IMR-90 (cell line): ENCODE measurements around the gene EYS. TPM values are rescaled to one million over a fixed set of nuclear protein-coding genes. Genes with fewer than 3 reads are reported as not detected.

Experiments
- ATAC-seq: fragments of 200-7000 bp; cut with Tn5 transposase; 2 replicates; pipeline ENCODE4 v1.9.1; 2020; ENCODE audit warnings: low read depth, mild to moderate bottlenecking, moderate library complexity
- BruUV-seq: library from RNA; stranded (reverse); fragments of 400-500 nt; replicated peaks from 2 replicates; lab custom pipeline; 2021; lab: Mats Ljungman, UMichigan
- CTCF ChIA-PET: fragments of 300-600 bp; formaldehyde crosslinking; extraction: SDS; loops from one replicate; lab custom pipeline; 2021; ENCODE audit warnings: antibody characterized with exemption; lab: Yijun Ruan, JAX
- POLR2A ChIA-PET: fragments of 300-600 bp; sonication (Branson Sonifier 250); formaldehyde crosslinking; loops from one replicate; lab custom pipeline; 2022; ENCODE audit warnings: antibody characterized with exemption; ENCODE audit not compliant: unreplicated experiment; lab: Charles Lee
- DNase-seq: peaks from one replicate; pipeline ENCODE4 v3.0.0; 2013
- H2AFZ ChIP-seq: replicated peaks from 2 replicates; pipeline ENCODE3; 2013; ENCODE audit warnings: low read length, mild to moderate bottlenecking; ENCODE audit not compliant: poor library complexity
- H2AK5ac ChIP-seq: 2 replicates; pipeline ENCODE4 v1.6.1; 2013; ENCODE audit warnings: low read depth, low read length, inconsistent platforms
- H2AK9ac ChIP-seq: replicated peaks from 2 replicates; pipeline ENCODE3; 2013; ENCODE audit warnings: mild to moderate bottlenecking, low read depth, low read length, moderate library complexity; ENCODE audit not compliant: poor library complexity
- H2BK120ac ChIP-seq: 2 replicates; pipeline ENCODE4 v1.6.1; 2013; ENCODE audit warnings: low read depth, low read length, inconsistent platforms
- H2BK15ac ChIP-seq: 3 replicates; pipeline ENCODE4 v1.6.1; 2013; ENCODE audit warnings: low read depth, low read length, inconsistent platforms
- H2BK20ac ChIP-seq: 2 replicates; pipeline ENCODE4 v1.6.1; 2013; ENCODE audit warnings: low read depth, mild to moderate bottlenecking, inconsistent platforms, low read length, moderate library complexity
- H2BK5ac ChIP-seq: 2 replicates; pipeline ENCODE4 v1.6.1; 2013; ENCODE audit warnings: mild to moderate bottlenecking, low read depth, low read length, inconsistent platforms; ENCODE audit not compliant: poor library complexity, severe bottlenecking
- H3K14ac ChIP-seq: replicated peaks from 2 replicates; pipeline ENCODE4 v1.6.1; 2013; ENCODE audit warnings: low read depth, low read length, inconsistent platforms
- H3K18ac ChIP-seq: 2 replicates; pipeline ENCODE4 v1.6.1; 2013; ENCODE audit warnings: low read depth, low read length, control low read depth
- H3K23ac ChIP-seq: 2 replicates; pipeline ENCODE4 v1.6.1; 2013; ENCODE audit warnings: low read depth, low read length, inconsistent platforms
- H3K27ac ChIP-seq: 2 replicates; pipeline ENCODE4 v1.5.1; 2013; ENCODE audit warnings: mild to moderate bottlenecking, control low read depth, low read length; ENCODE audit not compliant: insufficient read depth
- H3K27me3 ChIP-seq: 2 replicates; pipeline ENCODE4 v1.6.1; 2013; ENCODE audit warnings: low read length; ENCODE audit not compliant: control insufficient read depth, insufficient read depth
- H3K36me3 ChIP-seq: 2 replicates; pipeline ENCODE4 v1.6.1; 2013; ENCODE audit warnings: low read length, mixed read lengths; ENCODE audit not compliant: control insufficient read depth, insufficient read depth
- H3K4ac ChIP-seq: 2 replicates; pipeline ENCODE4 v1.6.1; 2013; ENCODE audit warnings: low read depth, low read length, inconsistent platforms
- H3K4me1 ChIP-seq: 2 replicates; pipeline ENCODE4 v1.6.1; 2013; ENCODE audit warnings: low read length, mixed read lengths; ENCODE audit not compliant: control insufficient read depth, insufficient read depth
- H3K4me2 ChIP-seq: 2 replicates; pipeline ENCODE4 v1.6.1; 2013; ENCODE audit warnings: low read depth, mild to moderate bottlenecking, control low read depth, low read length, moderate library complexity
- H3K4me3 ChIP-seq: 2 replicates; pipeline ENCODE4 v1.5.1; 2013; ENCODE audit warnings: low read depth, mild to moderate bottlenecking, control low read depth, low read length, moderate library complexity; ENCODE audit not compliant: insufficient read depth
- H3K56ac ChIP-seq: 2 replicates; pipeline ENCODE4 v1.6.1; 2013; ENCODE audit warnings: low read length, inconsistent platforms; ENCODE audit not compliant: insufficient read depth; ENCODE audit errors: extremely low read depth
- H3K79me1 ChIP-seq, 2 experiments: 2 replicates each; pipeline ENCODE4 v1.6.1; 2013; ENCODE audit warnings: low read length in 2 of 2, inconsistent platforms in 1 of 2, low read depth in 1 of 2
- H3K9ac ChIP-seq: 2 replicates; pipeline ENCODE4 v1.6.1; 2013; ENCODE audit warnings: low read depth, low read length, control low read depth
- H3K9me1 ChIP-seq: 2 replicates; pipeline ENCODE4 v1.6.1; 2013; ENCODE audit warnings: low read length, inconsistent platforms; ENCODE audit not compliant: insufficient read depth
- H3K9me3 ChIP-seq: 2 replicates; pipeline ENCODE4 v1.6.1; 2013; ENCODE audit warnings: low read length; ENCODE audit not compliant: control insufficient read depth, insufficient read depth
- H4K20me1 ChIP-seq: 2 replicates; pipeline ENCODE4 v1.6.1; 2013; ENCODE audit warnings: low read length, inconsistent platforms; ENCODE audit not compliant: insufficient read depth
- H4K5ac ChIP-seq: 2 replicates; pipeline ENCODE4 v1.6.1; 2013; ENCODE audit warnings: mild to moderate bottlenecking, low read depth, low read length, control low read depth
- H4K8ac ChIP-seq, 2 experiments: 2 replicates each; pipeline ENCODE4 v1.6.1; 2013; ENCODE audit warnings: low read depth in 2 of 2, low read length in 2 of 2, control low read depth in 1 of 2, inconsistent platforms in 1 of 2
- H4K91ac ChIP-seq: 2 replicates; pipeline ENCODE4 v1.6.1; 2013; ENCODE audit warnings: low read depth, low read length, inconsistent platforms; ENCODE audit not compliant: insufficient read depth
- BHLHE40 ChIP-seq: fragments of 150-350 bp; IDR thresholded peaks from 2 replicates; pipeline ENCODE4 v1.6.1; 2016; ENCODE audit warnings: mild to moderate bottlenecking, low read depth, low read length
- CEBPB ChIP-seq: IDR thresholded peaks from 2 replicates; pipeline ENCODE4 v1.6.1; 2012; ENCODE audit warnings: low read depth, low read length, improper control_type of control experiment
- CHD1 ChIP-seq: IDR thresholded peaks from 2 replicates; pipeline ENCODE4 v1.6.1; 2012; ENCODE audit warnings: low read depth, low read length, improper control_type of control experiment
- FOS ChIP-seq: fragments of 150-350 bp; IDR thresholded peaks from 2 replicates; pipeline ENCODE4 v1.6.1; 2016; ENCODE audit warnings: low read depth, low read length
- MAFK ChIP-seq: IDR thresholded peaks from 2 replicates; pipeline ENCODE4 v1.6.1; 2012; ENCODE audit warnings: low read depth, low read length, improper control_type of control experiment
- MAZ ChIP-seq: IDR thresholded peaks from 2 replicates; pipeline ENCODE4 v1.6.1; 2012; ENCODE audit warnings: low read depth, mild to moderate bottlenecking, low read length, improper control_type of control experiment, moderate library complexity, borderline replicate concordance
- MXI1 ChIP-seq: IDR thresholded peaks from 2 replicates; pipeline ENCODE4 v1.6.1; 2012; ENCODE audit warnings: low read depth, mild to moderate bottlenecking, low read length, moderate library complexity, borderline replicate concordance
- NFE2L2 ChIP-seq: fragments of 150-350 bp; IDR thresholded peaks from 2 replicates; pipeline ENCODE4 v1.6.1; 2016; ENCODE audit warnings: low read depth, mild to moderate bottlenecking, low read length
- POLR2A ChIP-seq: IDR thresholded peaks from 2 replicates; pipeline ENCODE4 v1.6.1; 2012; ENCODE audit warnings: mild to moderate bottlenecking, low read depth, low read length
- RAD21 ChIP-seq: IDR thresholded peaks from 2 replicates; pipeline ENCODE4 v1.6.1; 2012; ENCODE audit warnings: low read length, improper control_type of control experiment
- RCOR1 ChIP-seq: IDR thresholded peaks from 2 replicates; pipeline ENCODE4 v1.6.1; 2012; ENCODE audit warnings: mild to moderate bottlenecking, low read length, improper control_type of control experiment; ENCODE audit not compliant: insufficient replicate concordance
- RFX5 ChIP-seq: IDR thresholded peaks from 2 replicates; pipeline ENCODE4 v1.8.0; 2012; ENCODE audit warnings: low read depth, mild to moderate bottlenecking, low read length, moderate library complexity
- SMC3 ChIP-seq: fragments of 150-350 bp; IDR thresholded peaks from 2 replicates; pipeline ENCODE4 v1.6.1; 2016; ENCODE audit warnings: low read depth, mild to moderate bottlenecking, antibody characterized with exemption, low read length, moderate library complexity
- WGBS, 2 experiments: methylation state at CpG; one replicate each; pipeline versions ENCODE4 v1.1.5 to v1.1.7; 2013; ENCODE audit warnings: missing lambda C conversion rate in 2 of 2; ENCODE audit not compliant: insufficient read length in 1 of 2; ENCODE audit errors: extremely low coverage in 2 of 2; 5-methylcytosine and 5-hydroxymethylcytosine counted together
- dilution Hi-C: fragments of 300-500 bp; cut with HindIII; formaldehyde crosslinking; loops from one replicate; pipeline ENCODE4 v1.14.3; 2018; ENCODE audit warnings: low sequenced_read_pairs; ENCODE audit not compliant: unreplicated experiment
- in situ Hi-C: fragments of 300-500 bp; cut with MboI; formaldehyde crosslinking; loops from 3 replicates; pipeline ENCODE4 v1.14.3; 2019; ENCODE audit warnings: low sequenced_read_pairs, inconsistent platforms, mixed read lengths
- intact Hi-C: fragments of 100-400 bp; cut with micrococcal nuclease; formaldehyde crosslinking; loops from 2 replicates; pipeline ENCODE4 v1.10.0; 2022
- polyA plus RNA-seq, 3 experiments: library from polyadenylated mRNA; depleted of rRNA; stranded (reverse); fragments of >200 nt; gene quantifications; 2 replicates each; pipeline ENCODE4 v1.2.3, GENCODE V29; 2012; ENCODE audit warnings: low replicate concordance in 1 of 3
- total RNA-seq: library from RNA; depleted of rRNA; stranded (reverse); fragments of >200 nt; gene quantifications from 2 replicates; pipeline ENCODE4 v1.2.3, GENCODE V29; 2012
- TF ChIP-seq, protein P1 (sequence below): fragments of 150-350 bp; IDR thresholded peaks from 2 replicates; pipeline ENCODE4 v1.6.1; 2017; ENCODE audit warnings: mild to moderate bottlenecking, antibody characterized with exemption, low read length, low read depth
- TF ChIP-seq, protein P2 (sequence below): conservative IDR thresholded peaks from 2 replicates; pipeline ENCODE4 v1.5.1; 2012; ENCODE audit warnings: mild to moderate bottlenecking, low read depth, low read length, improper control_type of control experiment
- TF ChIP-seq, protein P3 (sequence below): fragments of 150-350 bp; IDR thresholded peaks from 2 replicates; pipeline ENCODE4 v1.6.1; 2016; ENCODE audit warnings: low read depth, mild to moderate bottlenecking, low read length, moderate library complexity, borderline replicate concordance

Gene EYS
- total and polyA plus RNA-seq, 2 of the 4 experiments (the other 2 are of a cell fraction), result under 0.01 TPM; not detected in 1

DNA sequence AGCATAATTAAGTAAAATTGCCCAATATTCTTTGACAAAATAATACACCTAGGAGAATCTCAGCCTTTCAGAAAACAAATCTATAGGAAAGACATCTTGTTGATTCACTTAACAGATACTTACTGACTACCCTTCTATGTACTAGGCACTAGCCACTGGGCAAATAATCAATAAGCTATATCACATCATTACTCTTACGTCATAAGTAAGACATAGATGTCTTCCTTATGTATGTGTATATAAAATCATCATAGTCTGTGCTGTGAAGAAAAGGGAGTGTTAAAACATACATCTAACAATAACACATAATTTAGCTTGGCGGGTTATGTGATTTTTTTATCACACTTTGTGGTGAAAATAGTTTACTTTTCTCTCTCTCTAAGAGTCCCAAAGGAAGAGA lies 733.9 kb downstream of the EYS start:
- Histone ChIP-seq H3K18ac (no peak overlapping the region), H4K91ac (no peak overlapping the region), H3K56ac (no peak overlapping the region), H3K23ac (no peak overlapping the region), H4K20me1 (no peaks in the 10 kb centered on the region), H2AK9ac (no peak overlapping the region), H3K9me1 (no peaks in the 10 kb centered on the region), H2BK15ac (no peak overlapping the region), H3K4me3 (no peak overlapping the region), H2AFZ (no peak overlapping the region), H2BK20ac (no peak overlapping the region), H2BK5ac (no peak overlapping the region), H3K14ac (no peak overlapping the region), H3K4me1 (no peaks in the 10 kb centered on the region), H2BK120ac (no peak overlapping the region), H2AK5ac (no peak overlapping the region), H3K9me3 (no peaks in the 10 kb centered on the region), H3K27me3 (no peaks in the 10 kb centered on the region), H4K8ac (no peak overlapping the region), H3K4me2 (no peak overlapping the region), H3K27ac (no peak overlapping the region), H3K79me1 (no peaks in the 10 kb centered on the region), H3K9ac (no peak overlapping the region), H3K36me3 (no peaks in the 10 kb centered on the region), H3K4ac (no peak overlapping the region), H4K5ac (no peak overlapping the region)
- no TSS peak for BruUV-seq
- intact Hi-C loops (no loop called here), dilution Hi-C loops (no loop called here), in situ Hi-C loops (no loop called here)
- CTCF ChIA-PET, result no interaction called here
- no peak for ATAC-seq
- no CpG with 5 or more reads among the region's 2 CpGs for WGBS, 2 experiments
- POLR2A ChIA-PET, result no interaction called here
- no peak for DNase-seq
- TF ChIP-seq RCOR1 (no peak), CEBPB (no peak), CHD1 (no peak), MXI1 (no peak), POLR2A (no peak), SMC3 (no peak), MAZ (no peak), RAD21 (no peak), FOS (no peak), NFE2L2 (no peak), BHLHE40 (no peak), MAFK (no peak), RFX5 (no peak)
- TF ChIP-seq, protein P1, sequence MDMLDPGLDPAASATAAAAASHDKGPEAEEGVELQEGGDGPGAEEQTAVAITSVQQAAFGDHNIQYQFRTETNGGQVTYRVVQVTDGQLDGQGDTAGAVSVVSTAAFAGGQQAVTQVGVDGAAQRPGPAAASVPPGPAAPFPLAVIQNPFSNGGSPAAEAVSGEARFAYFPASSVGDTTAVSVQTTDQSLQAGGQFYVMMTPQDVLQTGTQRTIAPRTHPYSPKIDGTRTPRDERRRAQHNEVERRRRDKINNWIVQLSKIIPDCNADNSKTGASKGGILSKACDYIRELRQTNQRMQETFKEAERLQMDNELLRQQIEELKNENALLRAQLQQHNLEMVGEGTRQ, result no peak
- TF ChIP-seq, protein P2, sequence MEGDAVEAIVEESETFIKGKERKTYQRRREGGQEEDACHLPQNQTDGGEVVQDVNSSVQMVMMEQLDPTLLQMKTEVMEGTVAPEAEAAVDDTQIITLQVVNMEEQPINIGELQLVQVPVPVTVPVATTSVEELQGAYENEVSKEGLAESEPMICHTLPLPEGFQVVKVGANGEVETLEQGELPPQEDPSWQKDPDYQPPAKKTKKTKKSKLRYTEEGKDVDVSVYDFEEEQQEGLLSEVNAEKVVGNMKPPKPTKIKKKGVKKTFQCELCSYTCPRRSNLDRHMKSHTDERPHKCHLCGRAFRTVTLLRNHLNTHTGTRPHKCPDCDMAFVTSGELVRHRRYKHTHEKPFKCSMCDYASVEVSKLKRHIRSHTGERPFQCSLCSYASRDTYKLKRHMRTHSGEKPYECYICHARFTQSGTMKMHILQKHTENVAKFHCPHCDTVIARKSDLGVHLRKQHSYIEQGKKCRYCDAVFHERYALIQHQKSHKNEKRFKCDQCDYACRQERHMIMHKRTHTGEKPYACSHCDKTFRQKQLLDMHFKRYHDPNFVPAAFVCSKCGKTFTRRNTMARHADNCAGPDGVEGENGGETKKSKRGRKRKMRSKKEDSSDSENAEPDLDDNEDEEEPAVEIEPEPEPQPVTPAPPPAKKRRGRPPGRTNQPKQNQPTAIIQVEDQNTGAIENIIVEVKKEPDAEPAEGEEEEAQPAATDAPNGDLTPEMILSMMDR, result no peak
- TF ChIP-seq, protein P3, sequence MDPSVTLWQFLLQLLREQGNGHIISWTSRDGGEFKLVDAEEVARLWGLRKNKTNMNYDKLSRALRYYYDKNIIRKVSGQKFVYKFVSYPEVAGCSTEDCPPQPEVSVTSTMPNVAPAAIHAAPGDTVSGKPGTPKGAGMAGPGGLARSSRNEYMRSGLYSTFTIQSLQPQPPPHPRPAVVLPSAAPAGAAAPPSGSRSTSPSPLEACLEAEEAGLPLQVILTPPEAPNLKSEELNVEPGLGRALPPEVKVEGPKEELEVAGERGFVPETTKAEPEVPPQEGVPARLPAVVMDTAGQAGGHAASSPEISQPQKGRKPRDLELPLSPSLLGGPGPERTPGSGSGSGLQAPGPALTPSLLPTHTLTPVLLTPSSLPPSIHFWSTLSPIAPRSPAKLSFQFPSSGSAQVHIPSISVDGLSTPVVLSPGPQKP, result no peak
